WERI-Rb-1 (cell line): ENCODE results near the gene OR6X1.
A peak's percentile ranks its signal among the peaks of the same experiment; 100 is the strongest.

Experiments
- DNase-seq: peaks from one replicate; pipeline ENCODE4 v3.0.0-alpha.2; 2020
- H3K27ac ChIP-seq: fragments of 250-450 bp; sonication (Bioruptor Pico); 2 replicates; pipeline ENCODE4 v1.5.1; 2020; ENCODE audit warnings: mild to moderate bottlenecking, moderate library complexity
- H3K27me3 ChIP-seq: fragments of 250-450 bp; sonication (Bioruptor Pico); 2 replicates; pipeline ENCODE4 v1.5.1; 2021; ENCODE audit warnings: mild to moderate bottlenecking, low read depth, moderate library complexity; ENCODE audit not compliant: insufficient read depth, severe bottlenecking
- H3K36me3 ChIP-seq: fragments of 250-450 bp; sonication (Bioruptor Pico); 2 replicates; pipeline ENCODE4 v1.5.1; 2020; ENCODE audit warnings: mild to moderate bottlenecking, moderate library complexity
- H3K4me3 ChIP-seq: 2 replicates; pipeline ENCODE4 v1.5.1; 2011; ENCODE audit warnings: low read depth, mild to moderate bottlenecking, control low read depth, low read length
- H3K9me3 ChIP-seq: fragments of 250-450 bp; sonication (Bioruptor Pico); 2 replicates; pipeline ENCODE4 v1.5.1; 2021; ENCODE audit warnings: mild to moderate bottlenecking, moderate library complexity; ENCODE audit not compliant: severe bottlenecking
- TF ChIP-seq, protein P1 (sequence below): IDR thresholded peaks from 2 replicates; pipeline ENCODE4 v1.5.1; 2011; ENCODE audit warnings: low read depth, mild to moderate bottlenecking, control low read depth, inconsistent platforms, low read length

OR6X1 gene, protein sequence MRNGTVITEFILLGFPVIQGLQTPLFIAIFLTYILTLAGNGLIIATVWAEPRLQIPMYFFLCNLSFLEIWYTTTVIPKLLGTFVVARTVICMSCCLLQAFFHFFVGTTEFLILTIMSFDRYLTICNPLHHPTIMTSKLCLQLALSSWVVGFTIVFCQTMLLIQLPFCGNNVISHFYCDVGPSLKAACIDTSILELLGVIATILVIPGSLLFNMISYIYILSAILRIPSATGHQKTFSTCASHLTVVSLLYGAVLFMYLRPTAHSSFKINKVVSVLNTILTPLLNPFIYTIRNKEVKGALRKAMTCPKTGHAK

DNA sequence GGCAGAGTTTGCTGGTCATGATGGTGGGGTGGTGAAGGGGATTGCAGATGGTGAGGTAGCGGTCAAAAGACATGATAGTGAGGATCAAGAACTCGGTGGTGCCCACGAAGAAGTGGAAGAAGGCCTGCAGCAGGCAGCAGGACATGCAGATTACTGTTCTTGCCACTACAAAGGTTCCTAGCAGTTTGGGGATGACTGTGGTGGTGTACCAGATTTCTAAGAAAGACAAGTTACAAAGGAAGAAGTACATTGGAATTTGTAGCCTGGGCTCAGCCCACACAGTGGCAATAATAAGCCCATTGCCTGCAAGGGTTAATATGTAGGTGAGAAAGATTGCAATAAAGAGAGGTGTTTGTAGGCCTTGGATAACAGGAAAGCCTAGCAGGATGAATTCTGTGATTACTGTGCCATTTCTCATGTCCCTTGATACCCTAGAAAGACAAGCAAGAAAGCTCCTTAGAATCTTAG is at the start of gene OR6X1:
TSS of gene OR6X1 (minus strand) at position 418 of the 468 bp plus-strand sequence. CDS start at position 418, 0 bp downstream.
- DNase-seq: no peak
- Histone ChIP-seq H3K27me3 (no peaks in the 10 kb centered on the region), H3K36me3 (no peaks in the 10 kb centered on the region), H3K9me3 (no peaks in the 10 kb centered on the region), H3K4me3 (no peak within 1 kb of the TSS), H3K27ac (no peak within 1 kb of the TSS)
- TF ChIP-seq, protein P1, sequence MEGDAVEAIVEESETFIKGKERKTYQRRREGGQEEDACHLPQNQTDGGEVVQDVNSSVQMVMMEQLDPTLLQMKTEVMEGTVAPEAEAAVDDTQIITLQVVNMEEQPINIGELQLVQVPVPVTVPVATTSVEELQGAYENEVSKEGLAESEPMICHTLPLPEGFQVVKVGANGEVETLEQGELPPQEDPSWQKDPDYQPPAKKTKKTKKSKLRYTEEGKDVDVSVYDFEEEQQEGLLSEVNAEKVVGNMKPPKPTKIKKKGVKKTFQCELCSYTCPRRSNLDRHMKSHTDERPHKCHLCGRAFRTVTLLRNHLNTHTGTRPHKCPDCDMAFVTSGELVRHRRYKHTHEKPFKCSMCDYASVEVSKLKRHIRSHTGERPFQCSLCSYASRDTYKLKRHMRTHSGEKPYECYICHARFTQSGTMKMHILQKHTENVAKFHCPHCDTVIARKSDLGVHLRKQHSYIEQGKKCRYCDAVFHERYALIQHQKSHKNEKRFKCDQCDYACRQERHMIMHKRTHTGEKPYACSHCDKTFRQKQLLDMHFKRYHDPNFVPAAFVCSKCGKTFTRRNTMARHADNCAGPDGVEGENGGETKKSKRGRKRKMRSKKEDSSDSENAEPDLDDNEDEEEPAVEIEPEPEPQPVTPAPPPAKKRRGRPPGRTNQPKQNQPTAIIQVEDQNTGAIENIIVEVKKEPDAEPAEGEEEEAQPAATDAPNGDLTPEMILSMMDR: no peak

DNA sequence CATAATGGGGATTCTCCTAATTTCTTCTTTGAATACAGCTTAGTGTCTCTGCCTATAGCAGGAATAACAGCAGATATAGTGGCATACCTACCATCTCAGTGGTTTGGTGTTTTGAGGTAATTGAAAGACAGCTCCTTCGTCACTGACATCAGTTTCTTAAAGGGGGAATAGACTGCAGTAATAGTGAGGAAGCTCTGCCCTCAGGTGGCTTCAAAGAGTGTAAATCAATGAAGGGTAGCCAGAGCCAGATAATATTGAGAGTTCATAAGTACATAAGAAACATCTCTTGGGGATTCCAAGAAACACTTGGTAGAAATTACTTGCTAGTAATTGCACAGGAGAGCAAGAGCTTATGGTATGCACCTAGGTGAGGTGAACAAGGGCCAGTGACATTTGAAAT is 47.4 kb upstream of the OR6X1 start:
- TF ChIP-seq, protein P1: no peak
- no peak for DNase-seq
- Histone ChIP-seq H3K27me3 (no peaks in the 10 kb centered on the region), H3K36me3 (no peaks in the 10 kb centered on the region), H3K27ac (no peak overlapping the region), H3K9me3 (no peaks in the 10 kb centered on the region), H3K4me3 (no peak overlapping the region)

DNA sequence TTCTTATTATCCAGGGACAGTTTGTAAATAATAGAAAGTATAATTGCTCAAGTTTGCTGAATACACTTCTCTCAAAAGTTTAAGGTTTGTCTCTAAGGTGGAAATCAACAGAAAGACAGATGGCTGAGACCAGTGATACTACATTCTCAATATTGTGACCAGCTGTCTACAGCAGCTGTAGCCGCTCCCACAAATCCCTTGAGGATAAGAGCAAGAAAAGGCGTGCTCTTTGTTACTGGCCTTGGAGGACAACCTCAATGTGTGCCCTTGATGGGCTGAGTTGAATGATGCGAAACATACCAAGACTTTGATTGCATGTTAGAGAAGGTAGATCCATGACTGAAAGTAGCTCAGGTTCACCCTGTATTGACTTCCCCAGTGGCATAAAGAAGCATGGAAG is 45.7 kb upstream of the OR6X1 start:
- Histone ChIP-seq H3K9me3 (peaks cover 4% of the 10 kb centered on the region), H3K4me3 (no peak overlapping the region; the same call in 1 of the 2 replicates), H3K27ac (peak overlapping the region; percentile 82), H3K27me3 (no peaks in the 10 kb centered on the region), H3K36me3 (no peaks in the 10 kb centered on the region)
- TF ChIP-seq, protein P1: no peak
- peak; percentile 74 for DNase-seq

DNA sequence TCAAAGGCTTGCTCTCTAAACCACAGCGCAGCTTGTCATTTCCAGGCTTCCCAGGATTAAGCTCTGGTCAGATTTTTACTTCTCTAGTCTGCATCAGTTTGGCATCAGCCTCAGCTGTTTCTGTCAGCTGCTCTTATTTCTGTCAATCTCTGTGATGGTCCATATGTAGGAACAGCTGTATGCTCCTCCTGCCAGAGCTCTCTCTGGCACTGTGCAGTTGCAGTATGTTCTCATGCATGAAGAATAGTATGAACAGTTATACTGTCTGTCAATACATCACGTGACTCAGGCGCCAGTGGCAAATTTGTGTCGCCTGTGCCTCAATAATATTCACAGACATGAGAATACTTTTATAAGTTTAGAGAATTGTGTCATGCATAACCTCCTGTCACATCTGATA is 45.1 kb upstream of the OR6X1 start:
- Histone ChIP-seq H3K9me3 (peaks cover 4% of the 10 kb centered on the region), H3K36me3 (no peaks in the 10 kb centered on the region), H3K27ac (peak overlapping the region; percentile 82), H3K27me3 (no peaks in the 10 kb centered on the region), H3K4me3 (no peak overlapping the region)
- TF ChIP-seq, protein P1: no peak
- DNase-seq: peak; percentile 31

DNA sequence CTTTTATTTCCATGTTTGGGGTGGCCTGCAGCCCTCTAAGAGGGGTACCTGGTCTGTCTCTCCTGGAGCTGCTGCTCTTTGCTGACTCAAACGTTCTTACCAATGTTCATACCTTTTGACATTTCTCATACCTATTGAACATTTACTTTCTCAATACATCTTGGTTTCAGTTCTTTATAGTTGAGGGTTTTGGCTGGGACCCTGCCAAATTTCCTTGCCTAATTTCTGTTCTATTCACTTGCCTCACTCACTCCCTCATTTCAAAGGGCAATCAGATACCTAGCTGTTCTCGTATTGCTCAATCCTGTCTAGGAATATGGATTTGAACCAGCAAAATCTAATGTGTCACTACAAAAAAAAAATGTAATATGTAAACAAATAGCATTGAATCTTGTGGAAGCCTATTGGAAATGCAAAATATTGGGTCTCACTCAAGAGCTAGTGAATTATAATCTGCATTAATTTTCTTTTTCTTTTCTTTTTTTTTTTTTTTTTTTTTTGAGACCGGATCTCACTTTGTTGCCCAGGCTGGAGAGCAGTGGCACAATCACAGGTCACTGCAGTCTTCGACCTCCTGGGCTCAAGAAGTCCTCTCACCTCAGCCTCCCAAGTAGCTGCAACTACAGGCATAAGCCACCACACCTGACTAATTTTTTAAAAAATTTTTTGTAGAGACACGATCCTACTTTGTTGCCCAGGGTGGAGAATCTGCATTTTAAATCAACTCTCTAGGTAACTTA is 44.4 kb upstream of the OR6X1 start:
- Histone ChIP-seq H3K36me3 (no peaks in the 10 kb centered on the region), H3K27me3 (no peaks in the 10 kb centered on the region), H3K27ac (peak overlapping the region; percentile 95), H3K4me3 (no peak overlapping the region), H3K9me3 (peaks cover 4% of the 10 kb centered on the region)
- TF ChIP-seq, protein P1: no peak
- no peak for DNase-seq
